Trophoblast cell (in vitro differentiated cells and primary cell): ENCODE measurements around the gene TMC4.

ENCODE experiments used
- DNase-seq, 2 donors: peaks; one replicate each; pipeline ENCODE4 v3.0.0-alpha.2; 2016
- H2AFZ ChIP-seq: 2 replicates; pipeline ENCODE4 v1.6.1; 2013; ENCODE audit warnings: low read length, moderate library complexity, mild to moderate bottlenecking; ENCODE audit not compliant: insufficient read depth, poor library complexity
- H2AK5ac ChIP-seq: 2 replicates; pipeline ENCODE4 v1.6.1; 2013; ENCODE audit warnings: mild to moderate bottlenecking, low read length
- H2BK120ac ChIP-seq: 2 replicates; pipeline ENCODE4 v1.6.1; 2013; ENCODE audit warnings: low read length, mild to moderate bottlenecking, moderate library complexity; ENCODE audit not compliant: insufficient read depth, poor library complexity
- H2BK12ac ChIP-seq: 2 replicates; pipeline ENCODE4 v1.6.1; 2013; ENCODE audit warnings: mild to moderate bottlenecking, low read length, moderate library complexity
- H2BK5ac ChIP-seq: 2 replicates; pipeline ENCODE4 v1.6.1; 2013; ENCODE audit warnings: low read length, low read depth, moderate library complexity, mild to moderate bottlenecking; ENCODE audit not compliant: poor library complexity
- H3K14ac ChIP-seq: 2 replicates; pipeline ENCODE4 v1.6.1; 2013; ENCODE audit warnings: mild to moderate bottlenecking, low read length
- H3K18ac ChIP-seq: 2 replicates; pipeline ENCODE4 v1.6.1; 2013; ENCODE audit warnings: mild to moderate bottlenecking, low read length
- H3K23ac ChIP-seq: 2 replicates; pipeline ENCODE4 v1.6.1; 2013; ENCODE audit warnings: low read length
- H3K27ac ChIP-seq: 2 replicates; pipeline ENCODE4 v1.5.1; 2013; ENCODE audit warnings: low read depth, mild to moderate bottlenecking, inconsistent platforms, low read length, moderate library complexity
- H3K27me3 ChIP-seq: 2 replicates; pipeline ENCODE4 v1.6.1; 2013; ENCODE audit warnings: inconsistent platforms, mild to moderate bottlenecking, low read length, moderate library complexity; ENCODE audit not compliant: insufficient read depth
- H3K36me3 ChIP-seq, 2 experiments: 1 replicate in 1 of 2; 2 replicates in 1 of 2; pipeline ENCODE4 v1.6.1; 2013; ENCODE audit warnings: low read length in 2 of 2, mild to moderate bottlenecking in 2 of 2, moderate library complexity in 1 of 2; ENCODE audit not compliant: insufficient read depth in 2 of 2, control insufficient read depth in 1 of 2
- H3K4ac ChIP-seq: 2 replicates; pipeline ENCODE4 v1.6.1; 2013; ENCODE audit warnings: low read depth, mild to moderate bottlenecking, low read length, moderate library complexity
- H3K4me1 ChIP-seq, 2 experiments: 1 replicate in 1 of 2; 2 replicates in 1 of 2; pipeline ENCODE4 v1.6.1; 2013; ENCODE audit warnings: low read length in 2 of 2, mild to moderate bottlenecking in 2 of 2, moderate library complexity in 1 of 2; ENCODE audit not compliant: insufficient read depth in 2 of 2, control insufficient read depth in 1 of 2
- H3K4me2 ChIP-seq: 2 replicates; pipeline ENCODE4 v1.6.1; 2013; ENCODE audit warnings: inconsistent platforms, mild to moderate bottlenecking, low read length, moderate library complexity
- H3K4me3 ChIP-seq: 2 replicates; pipeline ENCODE4 v1.5.1; 2013; ENCODE audit warnings: mild to moderate bottlenecking, low read depth, low read length, inconsistent platforms
- H3K79me1 ChIP-seq: one replicate; pipeline ENCODE4 v1.6.1; 2013; ENCODE audit warnings: low read length
- H3K79me2 ChIP-seq: 2 replicates; pipeline ENCODE4 v1.6.1; 2013; ENCODE audit warnings: low read length, mild to moderate bottlenecking; ENCODE audit not compliant: control insufficient read depth, insufficient read depth, poor library complexity
- H3K9ac ChIP-seq: 2 replicates; pipeline ENCODE4 v1.6.1; 2013; ENCODE audit warnings: mild to moderate bottlenecking, low read length
- H3K9me3 ChIP-seq: 2 replicates; pipeline ENCODE4 v1.6.1; 2013; ENCODE audit warnings: low read depth, mild to moderate bottlenecking, control low read depth, inconsistent platforms, low read length; ENCODE audit not compliant: insufficient read depth
- H4K12ac ChIP-seq: 2 replicates; pipeline ENCODE4 v1.6.1; 2013; ENCODE audit warnings: low read depth, mild to moderate bottlenecking, low read length, moderate library complexity
- H4K8ac ChIP-seq: 2 replicates; pipeline ENCODE4 v1.6.1; 2013; ENCODE audit warnings: low read depth, mild to moderate bottlenecking, low read length, moderate library complexity
- H4K91ac ChIP-seq: one replicate; pipeline ENCODE4 v1.6.1; 2013; ENCODE audit warnings: low read depth, mild to moderate bottlenecking, low read length, moderate library complexity
- WGBS: extraction: QIAGEN DNeasy Blood & Tissue Kit; methylation state at CpG from one replicate; pipeline ENCODE4 v1.1.7; 2013; ENCODE audit warnings: missing lambda C conversion rate; ENCODE audit not compliant: insufficient read length, insufficient coverage; ENCODE audit errors: extremely low coverage; 5-methylcytosine and 5-hydroxymethylcytosine counted together

Gene TMC4

GRCh38 chr19:54114340-54115108 is 58.4 kb downstream of the TMC4 start:
- Histone ChIP-seq H3K9me3 (no peaks in the 10 kb centered on the region), H4K8ac (peak overlapping the region; percentile 92), H3K79me2 (peaks cover 9% of the 10 kb centered on the region), H3K18ac (peak overlapping the region; percentile 51), H2AK5ac (peak overlapping the region; percentile 85), H3K14ac (peak overlapping the region; percentile 64), H3K4ac (peak overlapping the region; percentile 39), H3K9ac (peak overlapping the region; percentile 35), H3K4me2 (peak overlapping the region; percentile 73), H2BK12ac (no peak overlapping the region), H3K79me1 (peaks cover 10% of the 10 kb centered on the region), H2AFZ (peak overlapping the region; percentile 56), H3K4me3 (peak overlapping the region; percentile 87), H3K23ac (no peak overlapping the region), H4K12ac (peak overlapping the region; percentile 68), H3K27ac (no peak overlapping the region), H3K36me3 (peaks cover 29 to 31% of the 10 kb centered on the region in 2 experiments), H3K27me3 (no peaks in the 10 kb centered on the region), H3K4me1 (peaks cover 8 to 10% of the 10 kb centered on the region in 2 experiments), H2BK5ac (no peak overlapping the region), H2BK120ac (peak overlapping the region; percentile 20), H4K91ac (peak overlapping the region; percentile 72)
- WGBS, result no CpG with 5 or more reads among the region's 28 CpGs
- DNase-seq, result peak in 1 of 2 donors; percentile 8
